NT2/D1 (cell line): ENCODE measurements around the gene KDM6A.

ENCODE experiments used
- SUZ12 ChIP-seq: IDR thresholded peaks from 2 replicates; pipeline ENCODE4 v1.6.1; 2011; ENCODE audit not compliant: insufficient read length, insufficient read depth; ENCODE audit errors: extremely low read depth
- YY1 ChIP-seq: IDR thresholded peaks from 2 replicates; pipeline ENCODE4 v1.6.1; 2011; ENCODE audit not compliant: insufficient read length, insufficient read depth

DNA sequence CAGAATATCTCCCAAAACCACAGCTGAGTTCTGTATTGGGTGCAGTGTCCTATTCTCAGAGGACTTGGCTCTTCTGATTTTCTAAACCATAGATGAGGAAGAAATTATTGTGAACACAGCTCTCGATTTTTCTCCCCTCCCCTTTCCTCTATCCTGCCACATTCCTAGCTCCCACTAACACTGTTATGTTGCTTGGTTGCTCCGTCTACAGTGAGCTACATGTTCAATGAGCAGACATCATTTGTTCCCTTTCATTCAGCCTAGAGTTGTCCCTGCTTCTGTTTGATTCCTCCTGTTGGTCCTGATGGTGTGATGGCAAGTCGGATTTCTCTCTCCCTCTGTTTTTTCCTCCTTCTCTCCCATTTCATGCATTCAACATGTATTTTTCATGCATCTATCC, 261.8 kb downstream of the KDM6A start:
- no peak for TF ChIP-seq YY1
- TF ChIP-seq SUZ12, result no peak
